ENCODE measurements around the gene FBXL15. TPM values are rescaled to one million over a fixed set of nuclear protein-coding genes. Genes with fewer than 3 reads are reported as not detected.
A peak's percentile ranks its signal among the peaks of the same experiment; 100 is the strongest.

Gene FBXL15
- total and polyA plus RNA-seq, 2 of the 13 experiments (the other 11 are each of a cell fraction or from before 2014, with no cell fraction given): 4.3 to 8.3 TPM

DNA sequence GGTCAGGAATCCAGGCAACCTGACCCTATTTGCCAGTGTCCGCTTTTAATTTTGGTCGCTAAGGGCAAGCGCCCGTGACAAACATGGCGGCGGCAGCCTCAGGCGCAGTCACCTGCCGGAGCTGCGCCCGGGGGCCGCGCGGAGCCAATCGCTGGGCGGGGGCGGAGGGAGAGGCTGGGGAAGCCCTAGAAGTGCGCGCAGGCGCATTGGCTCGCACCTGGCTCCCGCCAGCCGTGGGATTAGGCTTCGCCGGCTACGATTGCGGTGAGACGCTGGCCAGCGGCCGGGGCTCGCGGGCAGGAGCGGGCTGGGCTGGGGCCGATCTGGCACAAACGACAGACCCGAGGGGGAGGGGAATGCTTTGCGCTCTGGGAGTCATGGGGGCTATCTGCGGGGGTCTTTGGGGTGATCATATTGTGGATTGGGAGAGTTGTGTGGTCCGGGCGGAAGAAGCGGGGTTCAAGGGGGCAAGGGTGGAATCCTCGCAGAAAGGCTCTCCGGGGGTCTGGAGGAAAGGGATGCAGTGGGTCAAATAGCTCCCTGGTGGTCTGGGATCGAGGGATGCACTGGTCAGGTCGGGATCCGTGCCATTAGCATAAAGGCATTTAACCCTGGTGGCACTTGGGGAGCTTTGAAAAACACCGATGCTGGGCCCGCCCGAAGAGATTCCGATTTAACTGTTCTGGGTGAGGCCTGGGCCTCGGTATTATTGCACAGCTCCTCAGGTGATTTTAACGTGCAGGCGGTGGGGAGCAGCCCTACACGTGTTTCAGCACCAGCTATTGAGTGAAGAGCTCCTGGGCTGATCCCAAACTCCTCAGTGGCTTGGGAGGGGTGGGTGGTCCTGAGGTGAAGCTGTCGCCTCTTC lies 40.8 kb downstream of the FBXL15 start (continued):
- TF ChIP-seq, protein P1, sequence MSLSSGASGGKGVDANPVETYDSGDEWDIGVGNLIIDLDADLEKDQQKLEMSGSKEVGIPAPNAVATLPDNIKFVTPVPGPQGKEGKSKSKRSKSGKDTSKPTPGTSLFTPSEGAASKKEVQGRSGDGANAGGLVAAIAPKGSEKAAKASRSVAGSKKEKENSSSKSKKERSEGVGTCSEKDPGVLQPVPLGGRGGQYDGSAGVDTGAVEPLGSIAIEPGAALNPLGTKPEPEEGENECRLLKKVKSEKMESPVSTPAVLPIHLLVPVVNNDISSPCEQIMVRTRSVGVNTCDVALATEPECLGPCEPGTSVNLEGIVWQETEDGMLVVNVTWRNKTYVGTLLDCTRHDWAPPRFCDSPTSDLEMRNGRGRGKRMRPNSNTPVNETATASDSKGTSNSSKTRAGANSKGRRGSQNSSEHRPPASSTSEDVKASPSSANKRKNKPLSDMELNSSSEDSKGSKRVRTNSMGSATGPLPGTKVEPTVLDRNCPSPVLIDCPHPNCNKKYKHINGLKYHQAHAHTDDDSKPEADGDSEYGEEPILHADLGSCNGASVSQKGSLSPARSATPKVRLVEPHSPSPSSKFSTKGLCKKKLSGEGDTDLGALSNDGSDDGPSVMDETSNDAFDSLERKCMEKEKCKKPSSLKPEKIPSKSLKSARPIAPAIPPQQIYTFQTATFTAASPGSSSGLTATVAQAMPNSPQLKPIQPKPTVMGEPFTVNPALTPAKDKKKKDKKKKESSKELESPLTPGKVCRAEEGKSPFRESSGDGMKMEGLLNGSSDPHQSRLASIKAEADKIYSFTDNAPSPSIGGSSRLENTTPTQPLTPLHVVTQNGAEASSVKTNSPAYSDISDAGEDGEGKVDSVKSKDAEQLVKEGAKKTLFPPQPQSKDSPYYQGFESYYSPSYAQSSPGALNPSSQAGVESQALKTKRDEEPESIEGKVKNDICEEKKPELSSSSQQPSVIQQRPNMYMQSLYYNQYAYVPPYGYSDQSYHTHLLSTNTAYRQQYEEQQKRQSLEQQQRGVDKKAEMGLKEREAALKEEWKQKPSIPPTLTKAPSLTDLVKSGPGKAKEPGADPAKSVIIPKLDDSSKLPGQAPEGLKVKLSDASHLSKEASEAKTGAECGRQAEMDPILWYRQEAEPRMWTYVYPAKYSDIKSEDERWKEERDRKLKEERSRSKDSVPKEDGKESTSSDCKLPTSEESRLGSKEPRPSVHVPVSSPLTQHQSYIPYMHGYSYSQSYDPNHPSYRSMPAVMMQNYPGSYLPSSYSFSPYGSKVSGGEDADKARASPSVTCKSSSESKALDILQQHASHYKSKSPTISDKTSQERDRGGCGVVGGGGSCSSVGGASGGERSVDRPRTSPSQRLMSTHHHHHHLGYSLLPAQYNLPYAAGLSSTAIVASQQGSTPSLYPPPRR (CRISPR knock-in tag; IDR thresholded peaks at IDR 0.05; ENCODE audit: borderline replicate concordance): no peak
- TF ChIP-seq, protein P2, sequence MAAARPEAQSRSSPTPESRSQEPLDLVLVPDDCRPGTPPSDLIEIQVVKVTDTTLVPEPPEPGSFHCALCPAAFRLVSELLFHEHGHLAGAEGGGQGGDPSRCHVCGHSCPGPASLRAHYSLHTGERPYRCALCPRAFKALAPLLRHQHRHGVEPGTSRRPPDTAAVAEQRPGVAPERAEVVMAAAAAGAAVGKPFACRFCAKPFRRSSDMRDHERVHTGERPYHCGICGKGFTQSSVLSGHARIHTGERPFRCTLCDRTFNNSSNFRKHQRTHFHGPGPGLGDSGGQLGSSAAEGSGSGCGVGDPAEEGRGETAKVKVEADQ (CRISPR knock-in tag; IDR thresholded peaks at IDR 0.05; ENCODE audit: borderline replicate concordance): 0 out of 2 replicates have a peak, but pooled peaks have one; percentile 43
- TF ChIP-seq, protein P3, sequence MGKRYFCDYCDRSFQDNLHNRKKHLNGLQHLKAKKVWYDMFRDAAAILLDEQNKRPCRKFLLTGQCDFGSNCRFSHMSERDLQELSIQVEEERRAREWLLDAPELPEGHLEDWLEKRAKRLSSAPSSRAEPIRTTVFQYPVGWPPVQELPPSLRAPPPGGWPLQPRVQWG (CRISPR knock-in tag; IDR thresholded peaks at IDR 0.05; ENCODE audit: borderline replicate concordance, low read depth): no peak
- TF ChIP-seq YY1 (IDR thresholded peaks at IDR 0.05; ENCODE audit: insufficient read depth, insufficient replicate concordance, low read depth, low read length) (peak; percentile 100), ZNF383 (CRISPR knock-in tag; IDR thresholded peaks at IDR 0.05; ENCODE audit: borderline replicate concordance) (0 out of 2 replicates have a peak, but pooled peaks have one; percentile 58), REL (CRISPR knock-in tag; conservative IDR thresholded peaks at IDR 0.05) (no peak), NR1H2 (CRISPR knock-in tag; IDR thresholded peaks at IDR 0.05; ENCODE audit: borderline replicate concordance, low read depth) (no peak), ZNF598 (CRISPR knock-in tag; IDR thresholded peaks at IDR 0.05; ENCODE audit: borderline replicate concordance) (no peak), TGIF2 (CRISPR knock-in tag; IDR thresholded peaks at IDR 0.05) (no peak), MXD4 (CRISPR knock-in tag; IDR thresholded peaks at IDR 0.05) (peak; percentile 64), SPEN (CRISPR knock-in tag; IDR thresholded peaks at IDR 0.05; ENCODE audit: low read depth) (peak; percentile 62; the same call in 1 of the 2 replicates), KAT8 (CRISPR knock-in tag; IDR thresholded peaks at IDR 0.05) (peak; percentile 87), FOSL2 (CRISPR knock-in tag; IDR thresholded peaks at IDR 0.05) (peak; percentile 43; the same call in 1 of the 2 replicates), THAP11 (CRISPR knock-in tag; IDR thresholded peaks at IDR 0.05) (peak; percentile 88)
- TF ChIP-seq, protein P4, sequence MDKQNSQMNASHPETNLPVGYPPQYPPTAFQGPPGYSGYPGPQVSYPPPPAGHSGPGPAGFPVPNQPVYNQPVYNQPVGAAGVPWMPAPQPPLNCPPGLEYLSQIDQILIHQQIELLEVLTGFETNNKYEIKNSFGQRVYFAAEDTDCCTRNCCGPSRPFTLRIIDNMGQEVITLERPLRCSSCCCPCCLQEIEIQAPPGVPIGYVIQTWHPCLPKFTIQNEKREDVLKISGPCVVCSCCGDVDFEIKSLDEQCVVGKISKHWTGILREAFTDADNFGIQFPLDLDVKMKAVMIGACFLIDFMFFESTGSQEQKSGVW (CRISPR knock-in tag; IDR thresholded peaks at IDR 0.05; ENCODE audit: borderline replicate concordance): no peak
- TF ChIP-seq, protein P5, sequence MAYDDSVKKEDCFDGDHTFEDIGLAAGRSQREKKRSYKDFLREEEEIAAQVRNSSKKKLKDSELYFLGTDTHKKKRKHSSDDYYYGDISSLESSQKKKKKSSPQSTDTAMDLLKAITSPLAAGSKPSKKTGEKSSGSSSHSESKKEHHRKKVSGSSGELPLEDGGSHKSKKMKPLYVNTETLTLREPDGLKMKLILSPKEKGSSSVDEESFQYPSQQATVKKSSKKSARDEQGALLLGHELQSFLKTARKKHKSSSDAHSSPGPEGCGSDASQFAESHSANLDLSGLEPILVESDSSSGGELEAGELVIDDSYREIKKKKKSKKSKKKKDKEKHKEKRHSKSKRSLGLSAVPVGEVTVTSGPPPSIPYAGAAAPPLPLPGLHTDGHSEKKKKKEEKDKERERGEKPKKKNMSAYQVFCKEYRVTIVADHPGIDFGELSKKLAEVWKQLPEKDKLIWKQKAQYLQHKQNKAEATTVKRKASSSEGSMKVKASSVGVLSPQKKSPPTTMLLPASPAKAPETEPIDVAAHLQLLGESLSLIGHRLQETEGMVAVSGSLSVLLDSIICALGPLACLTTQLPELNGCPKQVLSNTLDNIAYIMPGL (CRISPR knock-in tag; IDR thresholded peaks at IDR 0.05; ENCODE audit: borderline replicate concordance in 1 of 2, low read depth in 1 of 2): peak in 1 of 2 experiments; percentile 63; a peak in 2 of 4 replicates
- TF ChIP-seq, protein P6, sequence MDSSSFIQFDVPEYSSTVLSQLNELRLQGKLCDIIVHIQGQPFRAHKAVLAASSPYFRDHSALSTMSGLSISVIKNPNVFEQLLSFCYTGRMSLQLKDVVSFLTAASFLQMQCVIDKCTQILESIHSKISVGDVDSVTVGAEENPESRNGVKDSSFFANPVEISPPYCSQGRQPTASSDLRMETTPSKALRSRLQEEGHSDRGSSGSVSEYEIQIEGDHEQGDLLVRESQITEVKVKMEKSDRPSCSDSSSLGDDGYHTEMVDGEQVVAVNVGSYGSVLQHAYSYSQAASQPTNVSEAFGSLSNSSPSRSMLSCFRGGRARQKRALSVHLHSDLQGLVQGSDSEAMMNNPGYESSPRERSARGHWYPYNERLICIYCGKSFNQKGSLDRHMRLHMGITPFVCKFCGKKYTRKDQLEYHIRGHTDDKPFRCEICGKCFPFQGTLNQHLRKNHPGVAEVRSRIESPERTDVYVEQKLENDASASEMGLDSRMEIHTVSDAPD (CRISPR knock-in tag; IDR thresholded peaks at IDR 0.05): 0 out of 2 replicates have a peak, but pooled peaks have one; percentile 36

Measured in HepG2 (cell line).